NCI-H187 (cell line): Measurements from ENCODE around the gene CAMTA1.

Experiments used
- DNase-seq, 2 experiments: peaks; one replicate each; lab custom pipeline; 2025; lab: John Stamatoyannopoulos, UW

CAMTA1 gene

DNA sequence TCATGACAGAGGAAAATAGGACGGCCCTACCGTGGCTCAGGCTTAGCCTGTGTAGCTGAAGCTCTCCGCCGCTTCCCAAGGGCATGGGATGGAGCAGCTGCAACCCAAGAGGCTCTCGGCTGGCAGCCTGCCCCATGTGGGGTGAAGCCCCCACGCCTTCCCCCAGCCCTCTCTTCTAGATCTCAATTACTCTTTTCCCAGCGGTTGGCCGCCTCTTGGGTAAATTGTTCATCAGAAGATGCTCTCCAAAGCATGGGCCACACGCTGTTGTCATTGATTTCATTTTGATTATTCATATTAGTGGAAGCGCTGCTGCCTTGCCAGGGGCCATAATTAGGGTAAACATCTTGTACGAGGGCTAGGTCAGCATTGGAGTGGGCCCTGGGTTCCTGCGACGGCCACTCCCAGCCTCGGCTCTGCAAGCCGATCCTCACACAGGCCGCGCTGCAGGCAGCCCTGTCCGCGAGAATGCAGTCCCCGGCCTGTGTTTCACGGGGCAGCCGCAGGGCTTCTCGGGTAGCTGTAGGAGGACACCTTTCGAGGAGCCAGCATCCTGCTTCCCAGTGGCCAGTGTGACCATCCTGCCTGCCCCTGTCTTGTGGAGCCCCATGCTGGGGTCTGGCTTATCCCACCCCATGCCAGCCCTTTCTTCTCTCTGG, 871.4 kb downstream of the CAMTA1 start:
- no peak for DNase-seq

DNA sequence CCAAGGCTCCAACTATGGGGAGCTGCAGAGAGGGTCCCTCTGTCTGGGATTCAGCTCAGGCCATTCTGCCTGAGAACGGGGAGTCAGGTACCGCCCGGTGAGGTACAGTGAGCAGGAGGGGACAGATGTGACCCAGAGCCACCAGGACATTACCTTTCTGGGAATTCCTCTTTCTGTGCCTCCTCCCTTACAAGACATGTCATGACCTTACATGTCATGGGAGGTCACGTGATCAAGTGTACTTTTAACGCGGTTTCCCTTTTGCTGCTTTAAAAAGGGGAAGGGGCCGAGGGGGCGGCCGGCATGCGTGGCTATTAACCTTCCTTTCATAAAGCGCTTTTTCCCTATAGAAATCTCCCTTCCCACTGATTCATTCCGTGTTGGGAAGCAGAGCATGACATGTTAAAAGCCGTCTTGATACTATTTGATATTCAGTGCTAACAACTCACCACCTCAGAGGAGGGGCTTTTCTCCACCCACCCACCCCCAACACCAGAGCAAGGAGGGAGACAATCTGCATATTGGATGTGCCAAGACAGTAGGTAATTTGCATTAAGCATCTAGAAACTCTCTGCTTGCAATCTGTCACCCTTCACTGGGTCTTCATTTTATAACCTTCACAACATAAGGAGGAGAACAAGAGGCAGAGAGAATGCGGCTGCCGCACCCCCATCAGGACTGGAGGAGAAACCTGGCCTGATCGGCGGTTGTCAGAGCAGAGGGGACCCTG, 872.2 kb downstream of the CAMTA1 start:
- DNase-seq = no peak

DNA sequence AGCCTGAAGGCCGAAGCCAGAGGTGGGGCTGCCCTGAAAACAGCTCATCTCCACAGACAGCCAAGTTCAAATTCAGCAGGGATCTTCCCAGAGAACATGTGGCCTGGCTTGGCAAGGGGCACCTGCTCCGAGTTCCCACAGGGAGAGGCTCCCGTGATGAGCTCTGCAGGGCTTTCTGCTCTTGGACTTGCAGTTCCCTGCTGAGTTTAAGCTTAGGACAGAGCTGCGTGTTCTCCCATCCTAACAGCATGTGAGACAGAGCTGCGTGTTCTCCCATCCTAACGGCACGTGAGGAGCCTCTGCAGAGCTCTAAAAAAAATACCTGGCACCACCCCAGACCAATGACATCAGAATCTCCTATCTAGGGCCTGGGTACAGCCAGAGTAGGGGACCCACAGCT, 872.8 kb downstream of the CAMTA1 start:
- DNase-seq = no peak

DNA sequence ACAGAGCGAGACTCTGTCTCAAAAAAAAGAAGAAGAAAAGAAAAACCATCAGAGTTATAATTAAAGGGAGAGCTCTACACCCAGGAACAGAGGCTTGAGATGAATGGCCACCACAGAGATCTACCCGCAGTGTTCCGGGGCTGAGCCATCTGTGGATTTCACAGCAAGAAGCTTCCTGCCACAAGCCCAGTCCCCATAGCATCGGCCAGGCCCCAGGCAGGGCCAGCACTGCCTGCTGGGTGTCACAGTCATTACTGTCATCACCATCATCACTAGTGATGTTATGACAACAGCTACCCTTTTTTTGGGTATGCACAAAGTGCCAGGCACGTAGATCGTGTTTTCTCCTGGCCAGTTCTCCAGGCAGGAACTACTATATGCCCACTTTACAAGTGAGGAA, 874.3 kb downstream of the CAMTA1 start:
- no peak for DNase-seq

DNA sequence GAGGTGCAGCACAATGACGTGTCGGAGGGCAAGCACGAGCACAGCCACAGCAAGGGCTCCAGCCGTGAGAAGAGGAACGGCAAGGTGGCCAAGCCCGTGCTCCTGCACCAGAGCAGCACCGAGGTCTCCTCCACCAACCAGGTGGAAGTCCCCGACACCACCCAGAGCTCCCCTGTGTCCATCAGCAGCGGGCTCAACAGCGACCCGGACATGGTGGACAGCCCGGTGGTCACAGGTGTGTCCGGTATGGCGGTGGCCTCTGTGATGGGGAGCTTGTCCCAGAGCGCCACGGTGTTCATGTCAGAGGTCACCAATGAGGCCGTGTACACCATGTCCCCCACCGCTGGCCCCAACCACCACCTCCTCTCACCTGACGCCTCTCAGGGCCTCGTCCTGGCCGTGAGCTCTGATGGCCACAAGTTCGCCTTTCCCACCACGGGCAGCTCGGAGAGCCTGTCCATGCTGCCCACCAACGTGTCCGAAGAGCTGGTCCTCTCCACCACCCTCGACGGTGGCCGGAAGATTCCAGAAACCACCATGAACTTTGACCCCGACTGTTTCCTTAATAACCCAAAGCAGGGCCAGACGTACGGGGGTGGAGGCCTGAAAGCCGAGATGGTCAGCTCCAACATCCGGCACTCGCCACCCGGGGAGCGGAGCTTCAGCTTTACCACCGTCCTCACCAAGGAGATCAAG, 878.3 kb downstream of the CAMTA1 start:
- no peak for DNase-seq

DNA sequence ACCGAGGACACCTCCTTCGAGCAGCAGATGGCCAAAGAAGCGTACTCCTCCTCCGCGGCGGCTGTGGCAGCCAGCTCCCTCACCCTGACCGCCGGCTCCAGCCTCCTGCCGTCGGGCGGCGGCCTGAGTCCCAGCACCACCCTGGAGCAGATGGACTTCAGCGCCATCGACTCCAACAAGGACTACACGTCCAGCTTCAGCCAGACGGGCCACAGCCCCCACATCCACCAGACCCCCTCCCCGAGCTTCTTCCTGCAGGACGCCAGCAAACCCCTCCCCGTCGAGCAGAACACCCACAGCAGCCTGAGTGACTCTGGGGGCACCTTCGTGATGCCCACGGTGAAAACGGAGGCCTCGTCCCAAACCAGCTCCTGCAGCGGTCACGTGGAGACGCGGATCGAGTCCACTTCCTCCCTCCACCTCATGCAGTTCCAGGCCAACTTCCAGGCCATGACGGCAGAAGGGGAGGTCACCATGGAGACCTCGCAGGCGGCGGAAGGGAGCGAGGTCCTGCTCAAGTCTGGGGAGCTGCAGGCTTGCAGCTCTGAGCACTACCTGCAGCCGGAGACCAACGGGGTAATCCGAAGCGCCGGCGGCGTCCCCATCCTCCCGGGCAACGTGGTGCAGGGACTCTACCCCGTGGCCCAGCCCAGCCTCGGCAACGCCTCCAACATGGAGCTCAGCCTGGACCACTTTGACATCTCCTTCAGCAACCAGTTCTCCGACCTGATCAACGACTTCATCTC, 879.1 kb downstream of the CAMTA1 start:
- DNase-seq = no peak

DNA sequence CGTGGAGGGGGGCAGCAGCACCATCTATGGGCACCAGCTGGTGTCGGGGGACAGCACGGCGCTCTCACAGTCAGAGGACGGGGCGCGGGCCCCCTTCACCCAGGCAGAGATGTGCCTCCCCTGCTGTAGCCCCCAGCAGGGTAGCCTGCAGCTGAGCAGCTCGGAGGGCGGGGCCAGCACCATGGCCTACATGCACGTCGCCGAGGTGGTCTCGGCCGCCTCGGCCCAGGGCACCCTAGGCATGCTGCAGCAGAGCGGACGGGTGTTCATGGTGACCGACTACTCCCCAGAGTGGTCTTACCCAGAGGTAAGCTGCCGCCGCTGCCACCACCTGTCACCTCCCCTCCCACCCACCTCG, 879.6 kb downstream of the CAMTA1 start:
- no peak for DNase-seq

DNA sequence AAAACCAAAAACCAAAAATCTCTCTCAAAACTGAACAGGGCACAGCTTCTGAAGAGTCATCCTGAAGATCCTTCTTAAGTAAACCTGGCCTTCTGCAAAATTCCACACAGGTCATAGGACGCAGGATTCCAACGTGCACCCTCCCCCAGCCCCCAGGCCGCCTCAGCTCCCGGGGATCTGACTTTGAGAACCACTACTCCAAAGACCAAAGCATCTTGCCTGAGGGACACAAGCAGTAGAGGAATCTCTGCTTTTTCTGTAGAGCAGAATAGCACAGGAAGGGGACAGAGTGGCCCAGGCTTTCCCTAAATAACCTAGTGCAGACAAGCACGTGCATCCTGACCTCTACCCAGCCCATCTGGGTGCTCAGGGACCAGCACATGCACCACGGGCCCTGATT, 881.0 kb downstream of the CAMTA1 start:
- DNase-seq = no peak

DNA sequence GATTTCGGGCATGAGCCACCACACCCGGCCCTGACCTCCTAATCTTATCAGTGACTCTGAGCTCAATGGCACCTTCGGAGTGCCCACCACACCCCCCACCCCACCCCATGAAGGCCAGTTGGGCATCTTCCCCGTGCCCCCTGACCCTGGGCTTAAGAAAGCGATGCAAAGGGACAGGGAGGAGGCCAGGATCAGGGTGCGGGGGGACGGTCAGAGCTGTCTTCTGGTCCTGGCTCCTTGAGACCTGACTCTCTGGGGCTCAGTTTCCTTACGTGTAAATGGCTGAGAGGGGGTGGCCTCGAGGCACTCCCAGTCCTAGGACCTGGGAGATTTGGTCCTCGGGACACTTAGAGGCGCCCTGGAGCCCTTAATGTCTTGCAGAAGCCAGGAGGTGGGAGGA, 881.9 kb downstream of the CAMTA1 start:
- no peak for DNase-seq

DNA sequence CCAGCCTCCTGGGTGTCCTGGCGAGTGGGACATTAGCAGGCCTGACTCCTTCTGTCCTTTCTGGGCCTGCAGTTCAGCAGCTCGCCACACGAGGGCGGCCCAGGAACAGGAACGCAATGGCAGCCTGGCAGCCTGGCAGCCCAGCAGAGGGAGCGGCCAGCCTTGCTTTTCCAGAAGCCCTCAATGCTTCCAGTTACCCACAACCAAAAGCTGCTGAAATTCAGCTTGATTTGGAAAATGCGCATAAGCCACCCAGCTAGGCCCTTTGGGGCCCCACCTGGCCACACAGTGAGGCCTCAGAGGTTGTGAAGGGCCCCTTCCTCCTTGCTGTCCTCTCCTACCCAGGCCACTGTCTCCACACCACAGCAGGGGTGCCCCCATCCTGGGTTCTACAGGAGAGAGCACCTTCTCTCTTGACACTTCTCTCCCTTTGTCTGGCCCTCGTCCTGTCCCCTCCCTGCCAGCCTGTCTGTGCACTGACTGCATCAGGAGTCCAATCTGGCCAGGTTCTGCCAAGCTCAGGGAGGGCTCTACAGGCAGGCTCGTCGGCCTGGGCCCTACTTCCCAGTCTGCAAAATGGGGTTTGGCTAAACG, 882.5 kb downstream of the CAMTA1 start:
- peak; percentile 55 to 80 for DNase-seq

DNA sequence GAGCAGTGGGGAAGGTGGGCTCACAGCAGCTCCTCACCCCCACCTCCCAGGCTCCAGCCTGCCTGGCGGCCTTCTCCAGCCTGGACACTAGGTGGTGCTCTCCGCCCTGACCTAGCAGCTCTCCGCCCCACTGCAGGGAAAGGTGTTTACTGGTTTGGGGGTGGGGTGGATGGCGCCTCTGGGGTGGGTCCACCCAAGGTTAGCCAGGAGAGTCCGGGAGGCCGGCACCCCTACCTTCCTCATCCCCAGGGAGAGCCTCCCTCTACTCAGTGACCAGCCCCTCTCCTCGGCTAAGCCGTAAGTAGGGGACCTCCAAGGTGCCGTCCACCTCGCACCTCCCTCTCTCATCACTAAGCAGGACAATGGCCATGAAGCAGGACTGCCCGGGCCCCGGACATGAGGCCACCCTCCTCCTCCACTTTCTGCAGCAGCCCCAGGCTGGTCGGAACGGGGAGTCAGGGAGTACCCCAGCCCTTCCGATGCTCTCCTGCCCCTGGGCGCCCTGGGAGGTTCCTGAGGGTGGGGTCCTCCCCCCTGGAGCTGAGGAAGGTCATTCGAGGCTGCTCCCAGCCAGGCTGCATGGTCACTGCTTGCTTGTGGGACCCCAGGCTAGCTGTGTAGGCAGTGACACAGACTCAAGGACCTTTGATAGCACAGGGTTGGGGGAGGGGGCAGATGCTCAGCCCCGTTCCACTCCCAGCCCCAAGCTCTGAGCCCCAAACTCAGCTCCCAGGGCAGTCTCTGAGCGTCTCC, 884.5 kb downstream of the CAMTA1 start:
- DNase-seq = no peak

DNA sequence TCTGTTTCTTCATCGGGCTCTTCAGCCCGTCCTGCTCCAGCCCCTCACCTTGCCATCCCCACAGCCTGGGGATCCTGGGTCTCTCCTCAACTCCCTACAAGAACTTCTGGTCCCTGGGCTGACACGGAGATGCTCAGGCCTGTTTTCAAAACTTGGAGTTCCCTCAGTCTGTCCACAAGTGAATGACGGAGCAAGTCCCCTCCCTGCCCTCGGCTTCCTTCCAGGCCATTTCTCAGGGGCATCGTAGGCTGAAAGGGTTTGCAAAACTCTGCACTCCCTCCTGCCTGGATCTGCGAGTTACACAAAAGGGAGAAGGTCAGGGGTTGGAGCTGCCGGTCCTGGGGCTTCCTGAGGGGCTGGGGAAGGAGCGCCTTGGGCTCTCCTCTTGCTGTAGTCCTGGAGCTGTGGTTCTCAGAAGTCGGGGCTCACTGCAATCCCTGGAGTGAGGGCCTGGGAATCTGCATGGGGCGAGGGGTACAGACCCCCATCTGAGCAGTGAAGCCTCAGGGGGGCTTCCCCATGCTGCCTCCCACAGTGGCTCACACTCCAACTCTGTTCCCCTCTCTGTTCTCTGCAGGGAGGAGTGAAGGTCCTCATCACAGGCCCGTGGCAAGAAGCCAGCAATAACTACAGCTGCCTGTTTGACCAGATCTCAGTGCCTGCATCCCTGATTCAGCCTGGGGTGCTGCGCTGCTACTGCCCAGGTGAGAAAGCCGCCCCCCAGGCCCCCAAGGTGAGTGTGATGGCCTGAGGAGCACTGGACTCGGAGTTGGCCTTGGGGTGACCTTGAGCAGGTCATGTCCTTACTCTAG, 885.3 kb downstream of the CAMTA1 start:
- no peak for DNase-seq

DNA sequence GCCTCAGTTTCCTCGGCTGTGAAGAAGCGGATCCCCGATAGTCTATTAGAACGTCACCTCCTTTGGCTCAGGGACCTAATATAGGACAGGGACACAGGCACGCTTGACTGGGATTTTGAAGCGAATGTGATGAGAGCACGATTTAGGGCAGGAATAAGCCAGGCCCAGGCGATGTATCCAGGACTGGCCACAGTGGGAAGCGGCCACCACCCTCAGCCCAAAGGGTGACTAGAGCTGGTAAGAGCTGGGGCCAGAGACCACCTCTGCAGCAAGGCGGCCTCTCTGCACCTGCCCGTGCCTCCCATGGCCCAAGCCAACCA, 885.9 kb downstream of the CAMTA1 start:
- no peak for DNase-seq

DNA sequence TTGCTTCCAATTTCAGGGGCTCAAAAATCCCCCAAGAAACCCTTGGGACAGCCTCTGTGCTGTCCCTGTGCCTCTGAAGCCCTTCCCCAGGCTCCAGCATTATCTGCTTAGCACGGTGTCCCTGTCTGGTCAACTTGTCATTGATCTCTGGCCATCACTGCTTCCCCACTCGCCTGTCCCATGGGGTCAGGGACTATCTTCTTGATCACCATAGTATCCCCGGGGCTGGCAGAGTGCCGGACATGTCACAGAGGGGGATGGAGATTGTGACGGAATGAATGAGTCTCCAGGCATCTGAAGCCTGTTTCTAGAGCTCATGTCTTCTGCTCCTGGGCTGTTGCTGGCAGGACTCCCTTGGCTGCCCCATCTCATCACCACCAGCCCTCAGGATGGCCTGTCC, 886.4 kb downstream of the CAMTA1 start:
- DNase-seq = no peak

DNA sequence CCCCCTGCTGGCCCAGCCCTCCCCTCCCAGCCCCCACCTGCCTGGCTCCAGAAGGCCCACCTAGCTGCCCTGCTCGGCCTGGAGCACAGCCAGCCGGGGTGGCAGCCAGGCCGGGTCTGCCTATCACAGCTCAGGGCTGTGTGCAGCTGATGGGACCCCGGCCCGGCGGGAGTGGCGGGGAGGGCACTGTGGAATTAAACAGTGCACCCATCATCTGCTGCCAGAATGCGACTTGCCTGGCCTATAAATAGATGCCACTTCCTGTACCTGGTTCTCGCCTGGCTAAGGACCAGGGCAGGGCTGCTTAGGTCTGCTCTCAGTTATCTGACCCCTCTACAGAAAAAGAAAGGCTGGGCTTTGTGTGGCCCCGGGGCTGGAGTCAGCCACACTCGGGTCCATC, 887.6 kb downstream of the CAMTA1 start:
- no peak for DNase-seq

DNA sequence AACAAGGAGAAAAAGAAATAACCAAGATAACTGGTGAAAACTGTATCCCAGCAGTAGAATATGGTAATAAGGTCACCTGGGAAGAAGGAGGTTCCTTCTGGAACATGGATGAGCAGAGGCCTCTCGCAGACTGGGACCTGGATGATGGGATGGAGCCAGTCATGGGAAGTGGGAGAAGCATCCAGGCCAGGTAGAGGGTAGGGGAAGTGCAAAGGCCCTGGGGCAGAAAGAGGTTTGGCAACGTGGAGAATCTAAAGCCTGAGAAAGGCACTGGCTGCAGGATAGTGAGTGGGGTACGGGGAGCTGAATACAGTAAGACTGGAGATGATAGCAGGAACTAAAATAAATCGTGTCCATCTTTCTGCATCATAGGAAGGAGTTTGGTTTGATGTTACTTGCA, 889.7 kb downstream of the CAMTA1 start:
- DNase-seq = no peak

DNA sequence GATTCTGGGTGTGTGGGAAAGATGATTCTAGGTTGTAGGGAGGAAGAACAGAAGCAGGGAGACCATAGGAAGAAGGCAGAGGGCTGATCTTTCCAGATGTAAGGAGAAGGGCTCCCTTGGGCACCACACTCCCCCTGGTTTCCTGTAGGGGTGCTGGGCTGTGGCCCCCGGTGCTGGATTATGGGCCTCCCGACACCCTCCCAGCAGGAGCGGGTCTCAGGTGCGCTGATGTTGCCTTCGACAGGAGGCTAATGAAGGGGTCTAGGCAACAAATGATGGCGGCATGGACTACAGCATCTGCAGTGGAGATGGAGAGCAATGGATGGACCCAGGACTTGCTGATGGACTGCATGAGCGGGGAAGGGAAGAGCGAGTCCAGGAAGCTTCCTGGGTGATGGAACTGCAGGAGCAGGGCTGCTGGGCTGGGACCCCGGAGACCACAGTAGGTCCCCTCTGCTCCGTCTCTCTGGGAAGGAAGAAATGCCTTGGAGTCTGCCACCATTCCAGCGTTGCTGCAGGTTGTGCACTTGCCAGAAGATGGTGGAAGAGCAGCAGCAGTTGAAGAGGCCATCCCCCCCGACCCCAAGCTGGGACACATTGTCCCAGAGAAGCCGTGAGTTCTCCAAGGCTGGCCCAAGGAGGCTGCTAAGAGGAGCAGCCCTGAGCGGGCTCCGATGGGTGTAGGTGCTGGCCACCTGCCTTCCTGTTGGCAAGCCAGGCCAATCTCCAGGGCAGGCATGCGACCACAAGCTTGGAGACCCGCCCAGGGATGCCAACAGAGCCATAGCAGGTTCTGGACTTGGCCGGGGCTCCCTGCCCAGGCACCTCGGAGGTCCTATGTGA, 890.4 kb downstream of the CAMTA1 start:
- DNase-seq = no peak

DNA sequence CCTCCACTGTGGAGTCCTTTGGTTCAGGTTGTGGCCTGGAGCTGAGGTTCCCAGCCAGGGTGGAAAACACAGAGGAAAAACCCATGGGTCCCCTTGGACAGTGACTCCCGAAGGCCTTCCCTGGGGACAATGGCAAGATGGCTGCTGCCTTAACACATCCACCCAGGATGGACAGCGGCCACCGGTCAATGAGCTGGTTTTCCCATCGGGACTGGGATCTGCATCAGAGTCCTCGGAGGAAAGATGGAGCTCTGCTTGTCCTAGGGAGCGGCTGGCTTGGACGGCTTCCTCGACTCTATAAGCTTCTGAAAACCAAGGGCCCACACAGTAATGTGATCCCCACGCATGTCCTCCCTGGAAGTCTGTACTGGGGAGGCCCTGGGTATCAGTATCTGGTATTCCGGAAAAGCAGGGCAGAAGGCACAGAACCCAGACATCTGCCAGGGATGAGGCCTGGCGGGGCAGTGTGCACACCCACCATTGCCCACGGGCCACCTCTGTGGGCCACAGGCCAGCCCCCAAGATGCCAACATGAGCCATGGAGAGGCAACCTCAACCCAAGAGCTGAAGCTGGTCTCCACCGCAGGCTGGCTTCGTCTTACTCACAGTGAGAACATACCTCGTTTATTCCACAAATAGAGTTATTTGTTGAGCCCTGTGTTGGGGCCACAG, 891.2 kb downstream of the CAMTA1 start:
- DNase-seq = no peak

DNA sequence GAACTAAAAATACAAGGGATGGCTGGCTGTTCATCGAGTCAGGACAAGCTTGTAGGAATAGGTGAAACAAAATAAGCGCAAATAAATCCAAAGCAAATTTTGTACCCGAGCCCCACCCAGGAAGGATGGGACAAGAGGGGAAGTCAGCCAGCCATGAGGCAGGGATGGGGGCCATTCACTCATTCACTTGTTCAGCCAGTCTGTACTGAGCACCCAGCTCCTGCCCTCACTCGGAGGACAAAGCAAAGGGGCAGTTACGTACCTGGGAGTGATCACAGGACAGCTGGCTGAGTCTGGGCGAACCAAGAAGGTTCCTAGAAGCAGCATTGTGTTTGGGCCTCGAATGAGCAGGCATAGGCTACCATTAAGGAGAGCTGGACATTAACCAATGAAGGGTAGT, 891.9 kb downstream of the CAMTA1 start:
- DNase-seq = no peak
